T-helper 22 cell (primary cell): ENCODE measurements around the gene ZNF385D.

ENCODE experiments used
- DNase-seq: peaks from one replicate; pipeline ENCODE4 v3.0.0-alpha.2; 2020; ENCODE audit warnings: low read depth

Gene ZNF385D

GRCh38 chr3:21750831-21751391 lies at the start of gene ZNF385D:
TSS of gene ZNF385D (minus strand) at chr3:21751210. CDS start at chr3:21750916, 294 bp downstream.
- DNase-seq: no peak

- no peak for DNase-seq
These were observed 47.5 kb upstream of the ZNF385D start for GRCh38 chr3:21798356-21799088.

- no peak for DNase-seq
These were observed 44.9 kb upstream of the ZNF385D start for GRCh38 chr3:21795921-21796320.

GRCh38 chr3:21795152-21795837 lies 44.3 kb upstream of the ZNF385D start:
- no peak for DNase-seq

- DNase-seq: no peak
These were observed 43.3 kb upstream of the ZNF385D start for GRCh38 chr3:21794291-21794690.

- no peak for DNase-seq
These were observed 41.2 kb upstream of the ZNF385D start for GRCh38 chr3:21792176-21792575.

- DNase-seq: no peak
These were observed 40.3 kb upstream of the ZNF385D start for GRCh38 chr3:21791356-21791755.

- no peak for DNase-seq
These were observed 39.5 kb upstream of the ZNF385D start for GRCh38 chr3:21790466-21790865.

GRCh38 chr3:21789730-21790129 lies 38.7 kb upstream of the ZNF385D start:
- no peak for DNase-seq

- no peak for DNase-seq
These were observed 35.4 kb upstream of the ZNF385D start for GRCh38 chr3:21786438-21786797.

GRCh38 chr3:21785765-21786437 lies 34.9 kb upstream of the ZNF385D start:
- no peak for DNase-seq

GRCh38 chr3:21783839-21784238 lies 32.8 kb upstream of the ZNF385D start:
- DNase-seq: no peak

- DNase-seq: no peak
These were observed 30.3 kb upstream of the ZNF385D start for GRCh38 chr3:21781355-21781754.

GRCh38 chr3:21779909-21780308 lies 28.9 kb upstream of the ZNF385D start:
- DNase-seq: no peak

GRCh38 chr3:21778715-21779114 lies 27.7 kb upstream of the ZNF385D start:
- DNase-seq: no peak

- DNase-seq: no peak
These were observed 26.8 kb upstream of the ZNF385D start for GRCh38 chr3:21777821-21778220.

GRCh38 chr3:21766002-21766401 lies 15.0 kb upstream of the ZNF385D start:
- DNase-seq: no peak

- no peak for DNase-seq
These were observed 4.9 kb upstream of the ZNF385D start for GRCh38 chr3:21755896-21756295.

GRCh38 chr3:21754839-21755238 lies 3.8 kb upstream of the ZNF385D start:
- DNase-seq: no peak

GRCh38 chr3:21752749-21753347 lies 1.8 kb upstream of the ZNF385D start:
- DNase-seq: no peak

GRCh38 chr3:21751886-21752285 lies 876 bp upstream of the ZNF385D start:
- DNase-seq: no peak

- DNase-seq: no peak
These were observed 822 bp downstream of the ZNF385D start for GRCh38 chr3:21750080-21750696.
